DMS 273 (cell line): ENCODE results near the gene MTHFD1.
A peak's percentile ranks its signal among the peaks of the same experiment; 100 is the strongest.
"Not testable (repeated sequence)": the region's sequence is repeated elsewhere in the genome, so short reads cannot be mapped to it uniquely, and the experiment has no call there.

Source experiments
- DNase-seq: peaks from one replicate; lab custom pipeline; 2025; ENCODE audit not compliant: unreplicated experiment; lab: John Stamatoyannopoulos, UW

Gene MTHFD1

GRCh38 chr14:64387782-64388532 is at the start of gene MTHFD1:
Gene MTHFD1, plus strand, starts transcription at chr14:64388353. Its CDS starts 75 bp downstream, at chr14:64388428.
- DNase-seq = peak; percentile 100

- peak; percentile 99 for DNase-seq
These were observed 49.4 kb upstream of the MTHFD1 start for GRCh38 chr14:64338616-64339316.

- peak; percentile 18 for DNase-seq
These were observed 47.5 kb upstream of the MTHFD1 start for GRCh38 chr14:64340560-64341196.

GRCh38 chr14:64347748-64348147 is 40.4 kb upstream of the MTHFD1 start:
- no peak for DNase-seq

GRCh38 chr14:64349741-64350490 is 38.2 kb upstream of the MTHFD1 start:
- DNase-seq = no peak

GRCh38 chr14:64363265-64363846 is 24.8 kb upstream of the MTHFD1 start:
- DNase-seq = no peak

- no peak for DNase-seq
These were observed 23.2 kb upstream of the MTHFD1 start for GRCh38 chr14:64364907-64365306.

- not testable (repeated sequence) for DNase-seq
These were observed 22.7 kb upstream of the MTHFD1 start for GRCh38 chr14:64365358-64365889.

- DNase-seq = no peak
These were observed 19.0 kb upstream of the MTHFD1 start for GRCh38 chr14:64369201-64369600.

- DNase-seq = no peak
These were observed 846 bp upstream of the MTHFD1 start for GRCh38 chr14:64387232-64387781.

GRCh38 chr14:64388533-64389285 is 556 bp downstream of the MTHFD1 start:
- DNase-seq = peak; percentile 76

- no peak for DNase-seq
These were observed 3.1 kb downstream of the MTHFD1 start for GRCh38 chr14:64391113-64391725.

- no peak for DNase-seq
These were observed 3.8 kb downstream of the MTHFD1 start for GRCh38 chr14:64391986-64392385.

- not testable (repeated sequence) for DNase-seq
These were observed 5.1 kb downstream of the MTHFD1 start for GRCh38 chr14:64393189-64393726.

- DNase-seq = no peak
These were observed 6.3 kb downstream of the MTHFD1 start for GRCh38 chr14:64394423-64394822.

GRCh38 chr14:64394977-64395633 is 7.0 kb downstream of the MTHFD1 start:
- no peak for DNase-seq

- no peak for DNase-seq
These were observed 12.8 kb downstream of the MTHFD1 start for GRCh38 chr14:64400829-64401459.

GRCh38 chr14:64401949-64402348 is 13.8 kb downstream of the MTHFD1 start:
- DNase-seq = no peak
